Activated CD4-positive, alpha-beta T cell treated with anti-CD3 and anti-CD28 coated beads, Interleukin-2, amount 50 U/mL, for 1 hour (primary cell): ENCODE results near the gene RPUSD1.
A peak's percentile ranks its signal among the peaks of the same experiment; 100 is the strongest.

ENCODE experiments used
- DNase-seq: peaks from one replicate; pipeline ENCODE4 v3.0.0-alpha.2; 2020

RPUSD1 gene

DNA sequence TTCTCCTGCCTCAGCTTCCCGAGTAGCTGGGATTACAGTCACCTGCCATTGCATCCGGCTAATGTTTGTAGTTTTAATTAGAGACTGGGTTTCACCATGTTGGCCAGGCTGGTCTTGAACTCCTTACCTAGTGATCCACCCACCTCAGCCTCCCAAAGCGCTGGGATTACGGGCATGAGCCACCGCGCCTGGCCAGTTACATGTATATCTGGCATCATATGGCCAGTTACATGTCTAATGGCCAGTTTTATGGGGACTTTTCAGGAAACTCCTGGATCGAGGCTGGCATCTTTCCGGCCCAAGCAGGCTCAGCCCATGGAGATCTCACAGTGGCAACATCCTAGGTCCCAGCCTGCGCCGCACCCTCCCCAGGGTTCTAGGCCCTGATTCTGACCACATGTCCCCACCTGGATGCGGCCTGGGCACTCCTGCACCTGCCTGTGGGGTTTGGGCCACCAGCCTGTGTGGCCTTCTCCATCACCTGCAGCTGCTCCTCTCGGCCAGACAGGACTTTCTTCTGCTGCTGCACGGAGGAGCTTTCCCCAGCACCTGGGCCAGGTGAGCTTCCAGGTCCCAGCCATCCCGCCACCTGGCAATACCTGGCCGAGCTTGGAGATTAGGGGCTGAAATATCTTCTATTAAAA is 46.1 kb downstream of the RPUSD1 start:
- DNase-seq = no peak

DNA sequence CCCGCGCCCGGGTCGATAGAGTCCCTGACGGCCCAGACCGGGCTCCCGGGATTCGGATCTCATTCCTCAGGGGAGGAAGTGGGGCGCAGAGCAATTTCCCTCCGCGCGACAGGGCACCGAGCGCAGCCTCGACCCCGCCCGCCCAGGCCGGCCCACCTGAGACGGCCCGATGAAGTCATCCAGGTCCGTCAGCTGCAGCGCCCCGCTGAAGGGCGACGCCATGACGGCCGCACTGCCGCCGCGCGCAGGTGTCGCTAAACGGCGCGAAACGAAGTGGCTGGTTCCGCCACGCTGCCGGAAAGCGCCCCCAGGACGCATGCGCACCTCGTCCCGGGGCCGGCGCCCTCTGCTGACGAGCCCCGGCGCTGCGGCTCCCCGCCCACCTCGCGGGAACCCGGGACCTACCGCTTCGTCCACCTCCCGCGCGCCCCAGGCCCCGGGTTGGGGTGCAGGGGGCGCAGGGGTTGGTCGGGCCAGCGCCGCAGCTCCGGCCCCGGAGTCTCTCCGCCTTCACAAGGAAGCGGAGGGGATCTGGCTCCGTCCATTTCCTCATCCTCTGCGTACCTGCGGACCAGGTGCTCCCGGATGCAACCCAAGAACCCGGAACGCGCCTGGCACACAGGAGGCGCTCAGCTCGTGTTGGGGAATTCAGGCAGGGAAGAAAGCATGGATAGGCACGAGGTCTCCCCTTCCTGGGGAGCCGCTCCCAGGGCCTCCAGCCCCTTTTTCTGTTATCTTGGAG is 47.2 kb downstream of the RPUSD1 start, which contains the start of gene CIAO3:
CIAO3 (minus strand) TSS at position 234 of the 742 bp plus-strand sequence; CDS start at position 222, 12 bp downstream.
- DNase-seq = peak; percentile 89

DNA sequence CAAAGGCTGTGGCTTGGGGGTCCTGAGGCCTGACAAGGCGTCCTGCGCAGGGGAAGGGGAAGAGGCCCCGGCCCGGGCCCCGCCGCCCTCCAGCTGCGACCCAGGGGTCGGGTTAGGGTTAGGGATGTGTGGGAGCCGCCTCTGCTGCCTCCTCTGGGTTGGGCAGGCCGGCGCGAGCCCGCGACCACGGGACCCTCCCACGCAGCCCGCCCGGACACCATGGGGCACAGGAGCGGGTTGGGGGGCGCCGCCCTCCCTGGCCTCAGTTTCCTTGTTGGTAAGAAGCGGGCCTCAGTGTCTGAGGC is 47.8 kb downstream of the RPUSD1 start:
- DNase-seq = no peak

GRCh38 chr16:739560-740458 is 48.4 kb downstream of the RPUSD1 start:
- DNase-seq = no peak

DNA sequence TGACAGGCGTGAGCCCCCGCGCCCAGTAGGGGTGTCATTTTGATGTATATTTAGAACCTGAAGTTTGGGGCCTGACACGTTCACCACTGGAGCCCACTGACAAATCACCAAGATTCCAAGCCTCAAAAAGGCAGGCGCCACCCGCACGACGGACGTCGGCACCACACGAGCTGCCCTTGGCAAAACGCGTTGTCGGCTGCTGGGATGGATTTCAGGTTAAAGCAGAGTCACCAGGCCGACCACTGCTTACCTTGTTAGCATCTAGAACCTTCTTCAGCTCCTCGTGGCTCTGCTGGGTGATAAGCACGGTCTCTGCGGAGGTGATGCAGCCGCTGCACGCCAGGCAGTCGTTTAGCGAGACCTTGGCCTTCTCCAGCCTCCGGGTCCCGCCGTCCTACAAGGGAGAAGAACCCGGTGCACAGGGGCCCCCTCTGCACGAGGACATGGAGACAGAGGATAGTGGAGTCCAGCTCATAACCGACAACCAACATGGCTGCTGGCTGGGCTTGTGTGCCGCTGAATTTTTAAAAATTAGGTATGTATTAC is 51.2 kb downstream of the RPUSD1 start:
- no peak for DNase-seq

- no peak for DNase-seq
These were observed 52.2 kb downstream of the RPUSD1 start for GRCh38 chr16:735982-736453.

- no peak for DNase-seq
These were observed 53.0 kb downstream of the RPUSD1 start for GRCh38 chr16:734981-735881.
